IPS-NIHi11 (cell line): ENCODE results near the gene SLC39A11.
"Not testable (repeated sequence)": the region's sequence is repeated elsewhere in the genome, so short reads cannot be mapped to it uniquely, and the experiment has no call there.

ENCODE experiments used
- DNase-seq: peaks from one replicate; pipeline ENCODE4 v3.0.0; 2012; ENCODE audit warnings: mixed read lengths, low spot score

Gene SLC39A11

GRCh38 chr17:72782985-72783701 is 309.3 kb downstream of the SLC39A11 start:
- no peak for DNase-seq

- DNase-seq = not testable (repeated sequence)
Measured at GRCh38 chr17:72782437-72782836, 310.1 kb downstream of the SLC39A11 start.

GRCh38 chr17:72778169-72779151 is 314.0 kb downstream of the SLC39A11 start:
- DNase-seq = no peak

- DNase-seq = no peak
Measured at GRCh38 chr17:72775919-72776318, 316.6 kb downstream of the SLC39A11 start.

DNA sequence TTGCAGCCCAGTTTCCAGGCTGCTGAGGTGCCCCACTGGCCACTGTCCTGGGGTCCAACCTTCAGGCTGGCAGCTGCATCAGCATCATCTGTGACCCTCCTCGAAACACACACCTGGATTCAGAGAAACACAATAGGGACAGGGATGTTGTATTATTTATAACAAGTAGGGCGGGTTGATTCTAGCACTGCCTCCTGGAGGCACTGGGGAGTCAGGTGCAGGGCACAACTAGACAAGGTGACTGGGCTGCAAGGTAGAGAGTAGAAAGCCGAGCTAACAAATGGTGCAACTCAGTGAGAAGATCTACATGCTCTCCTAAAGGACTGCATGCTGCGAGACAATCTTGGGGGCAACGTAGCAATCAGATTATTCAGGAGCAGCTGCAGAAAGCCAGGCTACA is 317.3 kb downstream of the SLC39A11 start:
- no peak for DNase-seq

GRCh38 chr17:72774236-72774635 is 318.3 kb downstream of the SLC39A11 start:
- DNase-seq = no peak

DNA sequence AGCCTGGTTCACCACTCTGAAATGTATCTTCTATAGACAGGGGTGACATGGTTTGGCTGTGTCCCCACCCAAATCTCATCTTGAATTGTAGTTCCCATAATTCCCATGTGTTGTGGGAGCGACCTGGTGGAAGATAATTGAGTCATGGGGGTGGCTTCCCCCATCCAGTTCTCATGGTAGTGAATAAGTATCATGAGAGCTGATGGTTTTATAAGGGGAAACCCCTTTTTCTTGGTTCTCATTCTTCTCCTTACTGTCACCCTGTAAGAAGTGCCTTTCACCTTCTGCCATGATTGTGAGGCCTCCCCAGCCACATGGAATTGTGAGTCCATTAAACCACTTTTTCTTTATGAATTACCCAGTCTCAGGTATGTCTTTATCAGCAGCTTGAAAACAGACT is 319.3 kb downstream of the SLC39A11 start:
- DNase-seq = not testable (repeated sequence)

DNA sequence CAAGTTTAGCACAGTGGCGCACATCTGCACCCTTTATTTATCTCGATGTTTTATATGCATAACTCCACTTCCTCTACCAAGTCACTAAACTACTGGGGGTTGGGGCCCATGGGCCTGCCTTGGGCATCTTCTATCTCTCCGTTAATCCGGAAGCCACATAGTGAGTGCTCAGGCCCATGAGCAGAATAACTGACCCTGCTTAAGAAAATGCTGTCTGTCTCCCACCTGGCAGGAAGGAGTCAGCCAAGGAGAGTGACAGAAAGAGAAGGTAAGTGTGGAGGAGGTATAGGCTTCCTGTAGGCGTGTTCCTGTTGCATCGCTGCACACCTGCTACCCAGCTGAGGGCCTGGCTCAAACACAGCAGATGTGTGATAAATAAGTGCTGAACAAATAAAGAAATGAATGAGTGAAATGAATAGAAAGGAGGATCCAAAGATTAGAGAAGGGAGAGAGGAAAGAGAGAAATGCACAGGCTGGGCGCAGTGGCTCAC is 320.1 kb downstream of the SLC39A11 start:
- no peak for DNase-seq

DNA sequence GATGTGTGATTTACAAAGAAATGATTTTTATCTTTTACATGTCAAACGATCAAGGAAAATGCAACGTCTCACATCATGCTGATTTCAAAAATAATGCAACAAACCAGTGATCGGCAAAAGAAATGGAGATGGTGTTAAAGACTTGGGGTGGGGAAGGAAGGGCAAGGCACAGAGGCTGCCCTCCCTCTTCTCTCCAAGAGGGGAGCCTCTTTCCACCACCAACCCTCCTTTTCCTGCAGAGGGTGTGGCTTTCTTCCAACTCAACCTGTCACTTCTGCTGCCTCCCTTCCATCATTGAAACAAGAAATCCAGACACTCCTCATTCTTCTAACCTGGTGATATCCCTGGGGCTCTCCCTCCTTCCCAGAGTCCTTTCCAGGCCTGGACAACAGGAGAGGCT is 320.8 kb downstream of the SLC39A11 start:
- DNase-seq = peak; percentile 31

DNA sequence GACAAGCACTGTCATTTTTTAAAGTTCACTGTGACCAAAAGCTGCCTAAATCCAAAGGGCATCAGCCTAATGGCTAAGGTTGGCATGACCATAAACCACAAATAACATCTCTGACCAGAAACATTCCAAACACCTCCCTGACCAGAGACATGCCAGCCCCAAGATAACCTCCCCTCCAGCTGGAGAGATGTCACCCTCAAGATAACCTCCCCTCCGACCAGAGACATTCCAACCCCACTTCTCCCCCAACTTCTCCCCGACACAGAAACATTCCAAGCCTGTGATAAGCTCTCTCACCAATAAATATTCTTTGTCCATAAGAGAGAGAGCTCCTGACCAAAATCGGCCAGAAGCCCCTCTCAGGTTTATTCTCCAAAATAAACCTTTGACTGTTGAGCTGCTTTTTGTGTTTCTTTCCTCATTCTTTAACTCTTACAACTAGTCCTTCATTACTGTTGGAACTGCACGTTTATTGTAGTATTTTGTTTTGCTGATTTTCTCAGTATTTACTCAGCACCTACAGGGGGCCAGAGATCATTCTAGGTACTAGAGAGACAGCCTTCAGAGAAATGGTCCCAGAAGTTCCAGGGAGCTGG is 325.6 kb downstream of the SLC39A11 start:
- DNase-seq = no peak

DNA sequence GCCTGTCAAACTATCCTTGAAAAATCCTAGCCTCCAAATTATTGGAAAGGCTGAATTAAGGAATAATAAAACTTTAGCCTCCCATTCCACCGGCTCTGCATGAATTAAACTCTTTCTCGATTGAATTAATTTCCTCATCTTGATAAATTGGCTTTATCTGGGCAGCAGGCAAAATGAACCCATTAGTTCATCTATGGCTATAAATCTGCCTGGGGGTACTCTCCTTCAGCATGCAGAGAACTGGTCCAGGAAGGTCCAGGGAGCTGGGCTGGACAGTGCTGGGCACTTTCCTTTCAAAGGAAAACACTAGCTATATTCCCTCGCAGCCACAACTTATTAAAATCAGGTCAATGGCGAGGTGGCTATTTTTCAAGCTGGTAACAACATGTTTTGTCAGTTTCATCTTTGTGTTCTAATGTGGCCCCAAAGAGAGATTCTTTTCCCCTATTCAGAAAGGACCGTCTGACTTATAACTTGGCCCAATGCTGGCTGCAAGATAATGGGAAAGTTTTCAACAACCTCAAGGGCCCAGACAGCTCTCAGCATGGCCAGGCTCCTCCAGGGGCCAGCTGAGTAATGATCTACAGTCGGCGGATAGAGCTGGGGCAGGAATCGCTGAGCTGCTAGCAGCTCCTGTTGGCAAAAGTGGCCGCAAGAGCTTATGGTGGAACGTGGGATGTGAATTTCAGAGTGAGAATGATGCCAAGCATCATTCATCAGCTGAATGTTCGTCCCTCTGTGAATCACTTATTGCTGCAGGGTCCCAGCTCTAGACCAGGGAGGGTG is 326.9 kb downstream of the SLC39A11 start:
- DNase-seq = no peak

DNA sequence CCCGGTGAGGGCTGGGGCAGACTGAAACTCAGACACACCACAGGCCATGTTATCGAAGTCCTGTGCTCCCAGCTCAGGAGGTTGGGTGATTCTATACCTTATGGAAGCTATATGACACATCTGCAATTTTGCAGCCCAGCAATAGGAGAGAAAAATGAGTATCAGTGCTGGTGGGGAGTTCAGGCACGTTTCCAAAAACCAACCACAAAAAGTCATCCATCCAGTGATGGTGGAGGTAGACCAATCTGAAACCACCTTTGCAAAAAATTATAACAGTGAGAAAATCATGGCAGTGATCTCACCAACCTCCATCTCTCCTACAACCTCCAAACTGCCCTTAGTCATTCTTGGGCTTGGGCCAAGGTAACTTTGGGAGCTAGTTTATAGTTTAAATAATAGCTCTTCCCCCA is 327.9 kb downstream of the SLC39A11 start:
- no peak for DNase-seq

DNA sequence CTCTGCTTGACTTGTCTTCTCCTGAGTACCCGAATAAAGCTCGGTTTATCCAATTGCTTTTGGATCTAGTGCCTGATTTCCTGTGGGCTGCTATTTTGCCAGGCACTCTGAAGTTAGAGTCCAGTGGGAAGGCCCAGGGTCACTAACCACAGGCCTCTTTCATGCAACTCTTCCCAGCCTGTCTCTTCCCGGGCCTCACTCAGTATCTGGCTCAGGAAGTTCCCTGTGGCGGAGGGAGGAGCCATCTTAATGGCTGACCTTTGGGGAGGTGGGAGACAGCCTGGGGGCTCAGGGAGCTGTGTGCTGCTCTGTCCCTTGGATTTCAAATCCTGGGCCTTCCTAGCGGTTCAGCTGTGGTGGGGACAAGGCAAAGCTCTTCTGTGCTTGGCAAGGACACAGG is 328.5 kb downstream of the SLC39A11 start:
- DNase-seq = peak; percentile 67

DNA sequence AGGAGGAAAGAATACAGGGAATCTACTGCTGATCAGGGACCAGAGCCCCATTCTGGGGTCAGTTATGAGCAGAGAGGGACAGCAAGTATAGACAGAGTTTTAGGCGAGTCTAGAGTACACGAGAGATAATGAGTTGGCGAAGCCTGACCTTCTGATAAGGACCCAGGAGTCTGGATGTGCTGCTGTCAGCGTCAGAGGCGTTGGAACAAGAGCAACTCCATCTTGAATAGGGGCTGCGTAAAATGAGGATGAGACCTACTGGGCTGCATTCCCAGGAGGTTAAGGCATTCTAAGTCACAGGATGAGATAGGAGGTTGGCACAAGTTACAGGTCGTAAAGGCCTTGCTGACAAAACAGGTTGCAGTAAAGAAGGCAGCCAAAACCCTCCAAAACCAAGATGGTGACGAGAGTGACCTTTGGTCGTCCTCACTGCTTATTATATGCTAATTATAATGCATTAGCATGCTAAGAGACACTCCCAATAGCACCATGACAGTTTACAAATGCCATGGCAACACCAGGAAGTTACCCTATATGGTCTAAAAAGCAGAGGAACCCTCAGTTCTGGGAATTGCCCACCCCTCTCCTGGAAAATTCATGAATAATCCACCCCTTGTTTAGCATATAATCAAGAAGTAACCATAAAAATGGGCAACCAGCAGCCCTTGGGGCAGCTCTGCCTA is 330.5 kb downstream of the SLC39A11 start:
- DNase-seq = not testable (repeated sequence)

- no peak for DNase-seq
Measured at GRCh38 chr17:72761431-72761830, 331.1 kb downstream of the SLC39A11 start.

DNA sequence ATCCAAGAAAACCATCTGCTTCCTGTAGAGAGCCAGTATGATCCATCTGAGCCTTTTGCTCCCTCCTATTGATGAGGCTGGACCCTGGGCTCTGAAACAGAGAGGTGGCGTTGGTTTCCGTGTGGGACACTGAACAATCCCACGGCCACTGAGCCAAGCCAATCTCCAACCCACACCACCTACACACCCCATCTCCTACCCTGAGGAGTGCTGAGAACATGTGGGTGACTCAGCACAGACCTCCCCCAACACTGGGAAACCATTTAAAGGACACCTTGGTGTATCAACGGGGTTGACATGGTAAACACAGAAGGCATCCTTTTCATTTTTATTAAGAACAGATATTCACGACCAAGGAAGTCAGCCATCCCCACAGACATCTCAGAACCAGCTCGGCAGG is 332.1 kb downstream of the SLC39A11 start:
- no peak for DNase-seq

DNA sequence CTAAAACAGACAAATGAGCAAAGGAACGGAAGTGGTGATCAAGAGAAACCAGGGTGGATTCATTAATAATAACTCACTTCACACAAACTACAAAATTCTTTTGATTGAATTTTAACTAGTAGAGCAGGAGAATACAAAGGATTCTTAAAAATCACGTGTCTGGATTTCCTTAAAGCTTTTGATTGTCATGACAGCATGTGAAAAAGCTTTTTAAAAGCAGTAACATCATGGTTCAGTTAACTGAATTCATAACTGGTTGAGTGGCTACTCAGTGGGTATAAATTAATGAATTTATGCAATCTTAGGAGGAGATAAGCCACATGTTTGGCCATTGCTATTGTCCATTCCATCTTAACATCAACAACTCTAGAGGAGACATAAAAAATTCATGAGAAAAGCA is 333.2 kb downstream of the SLC39A11 start:
- no peak for DNase-seq

- no peak for DNase-seq
Measured at GRCh38 chr17:72756256-72756655, 336.2 kb downstream of the SLC39A11 start.

GRCh38 chr17:72754513-72754912 is 338.0 kb downstream of the SLC39A11 start:
- DNase-seq = no peak

DNA sequence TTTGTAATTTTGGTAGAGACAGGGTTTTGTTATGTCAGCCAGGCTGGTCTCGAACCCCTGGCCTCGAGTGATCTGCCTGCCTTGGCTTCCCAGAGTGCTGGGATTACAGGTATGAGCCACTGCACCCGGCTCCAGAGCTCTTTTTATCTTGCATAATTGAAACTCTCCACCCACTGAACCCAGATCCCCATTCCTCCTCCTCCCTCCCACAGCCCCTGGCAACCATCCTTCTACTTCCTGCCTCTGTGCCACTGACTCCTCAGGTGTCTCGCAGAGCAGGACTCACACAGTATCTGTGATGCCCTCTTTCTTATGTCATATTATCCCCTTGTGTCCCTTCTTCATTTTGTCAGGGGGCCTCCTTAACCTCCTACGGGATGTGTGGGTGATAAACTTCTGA is 340.7 kb downstream of the SLC39A11 start:
- DNase-seq = no peak

DNA sequence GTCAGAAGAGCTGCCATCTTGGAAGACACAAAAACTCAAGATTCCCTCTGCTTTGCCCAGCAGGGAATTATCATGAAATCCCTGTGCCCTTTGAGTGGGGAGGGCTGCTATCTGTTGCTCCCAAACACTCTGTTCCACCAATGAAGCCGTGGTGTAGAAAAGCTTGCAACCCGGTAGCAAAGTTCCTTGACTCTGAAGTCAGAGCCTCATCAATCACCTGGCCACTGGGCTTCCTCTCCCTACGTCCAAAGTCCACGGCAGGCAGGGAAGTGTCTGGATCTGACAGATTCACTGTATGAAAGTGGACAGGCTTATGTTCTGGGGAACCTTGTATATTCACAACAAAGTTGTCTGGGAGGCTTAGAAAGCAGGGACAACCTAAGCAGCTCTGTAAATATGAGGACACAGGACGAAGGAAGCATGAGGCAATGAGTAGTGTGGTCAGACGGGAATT is 343.3 kb downstream of the SLC39A11 start:
- no peak for DNase-seq
